Right renal pelvis (tissue), 4 donors: Measurements from ENCODE around the gene RPP30. TPM values are rescaled to one million over a fixed set of nuclear protein-coding genes. Genes with fewer than 3 reads are reported as not detected.
A peak's percentile ranks its signal among the peaks of the same experiment; 100 is the strongest.

Source experiments
- DNase-seq, 4 donors: peaks; one replicate each; pipeline ENCODE4 v3.0.0-alpha.2; 2013; ENCODE audit warnings: low read depth in 4 of 4, low spot score in 3 of 4, missing footprints in 1 of 4
- polyA plus RNA-seq, 4 donors: library from polyadenylated mRNA; unstranded; fragments of 120-200 nt; gene quantifications; one replicate each; pipeline ENCODE4 v1.2.1, GENCODE V29; 2013; ENCODE audit not compliant: insufficient read length in 4 of 4

Gene RPP30
- polyA plus RNA-seq, 4 donors = 58.5 to 65.9 (median 60.9) TPM

DNA sequence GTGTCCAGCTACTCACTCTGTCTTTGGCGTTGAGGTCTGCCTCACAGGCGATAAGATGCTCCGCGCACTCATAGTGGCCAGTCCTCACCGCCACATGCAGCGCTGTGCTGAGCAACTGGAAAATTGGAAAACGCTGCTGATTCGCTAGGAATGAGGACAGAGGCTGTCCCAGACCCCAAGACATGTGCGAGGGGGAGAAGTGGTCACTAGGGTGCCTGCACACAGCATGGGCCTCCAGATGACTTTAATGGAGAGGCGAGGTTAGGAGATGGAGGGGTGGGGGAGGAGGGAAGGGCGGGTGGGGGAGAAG, 43.9 kb downstream of the RPP30 start:
- DNase-seq = no peak

DNA sequence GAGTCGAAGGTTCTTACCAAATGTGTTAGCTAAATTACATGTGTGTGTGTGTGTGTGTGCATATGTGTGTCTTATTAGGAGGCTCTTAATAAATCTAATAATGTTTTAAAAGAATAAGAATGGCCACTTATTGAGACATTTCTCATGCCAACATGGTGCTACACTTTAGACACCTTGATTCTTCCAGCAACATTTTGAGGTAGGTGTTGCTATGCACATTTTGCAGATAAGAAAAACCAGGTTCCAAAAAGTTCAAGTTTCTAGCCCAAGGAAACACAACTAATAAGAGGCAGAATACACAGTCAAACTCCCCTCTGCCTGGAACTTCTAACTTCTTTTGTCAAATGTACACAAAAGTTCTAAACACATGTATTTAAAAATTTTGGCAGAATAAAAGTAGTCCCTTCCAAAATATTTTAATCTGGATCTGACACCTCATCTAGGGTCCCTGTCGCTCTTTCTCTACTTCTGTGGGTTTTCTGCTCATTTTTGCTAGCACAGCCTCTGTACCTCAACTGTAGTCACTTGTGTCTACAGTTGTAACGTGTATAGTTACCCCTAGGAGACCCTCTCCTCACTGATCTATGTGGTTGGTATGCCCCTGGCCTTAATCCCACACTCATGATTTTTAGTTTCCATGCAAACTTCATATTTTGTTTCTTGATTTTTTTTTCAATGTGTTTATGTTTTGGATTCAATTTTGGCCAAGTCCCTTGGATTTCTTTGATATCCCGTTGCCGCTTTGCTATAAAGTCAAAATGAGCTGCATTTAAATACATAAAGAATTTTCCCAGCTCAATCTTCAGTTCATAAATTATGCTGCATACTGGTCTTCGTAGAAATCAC, 44.8 kb downstream of the RPP30 start:
- DNase-seq = no peak

DNA sequence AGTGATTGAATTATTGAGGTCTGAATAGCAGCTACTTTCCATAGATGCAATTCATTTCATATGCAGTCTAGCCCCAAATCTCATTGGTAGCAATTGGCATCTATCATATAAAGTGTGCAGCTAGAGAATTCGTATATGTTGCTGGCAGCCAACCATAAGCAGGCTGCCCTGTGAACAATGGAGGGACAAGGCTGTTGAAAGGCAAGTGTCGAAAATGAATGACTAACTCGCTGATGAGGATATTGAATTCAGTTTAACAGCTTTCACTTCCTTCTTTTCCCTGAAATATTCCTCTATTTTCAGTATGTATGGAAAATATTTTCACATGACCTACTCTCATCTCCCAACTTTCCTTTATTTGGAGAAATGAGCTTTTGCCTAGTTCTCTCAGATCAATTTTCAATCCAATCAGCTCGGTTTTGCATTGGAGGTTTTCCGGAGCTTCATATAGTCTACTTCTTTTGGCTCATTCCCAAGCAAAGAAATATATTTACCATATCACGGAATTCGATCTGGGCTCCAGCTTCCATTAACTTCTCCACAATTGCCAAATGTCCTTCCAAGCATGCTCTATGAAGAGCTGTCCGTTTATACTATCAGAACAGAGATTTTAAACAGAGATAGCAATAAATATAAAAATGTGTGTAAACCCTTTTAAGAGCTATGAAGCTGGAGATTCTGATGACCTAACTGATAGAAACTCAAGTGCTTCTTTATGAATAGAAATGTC, 45.6 kb downstream of the RPP30 start:
- no peak for DNase-seq

DNA sequence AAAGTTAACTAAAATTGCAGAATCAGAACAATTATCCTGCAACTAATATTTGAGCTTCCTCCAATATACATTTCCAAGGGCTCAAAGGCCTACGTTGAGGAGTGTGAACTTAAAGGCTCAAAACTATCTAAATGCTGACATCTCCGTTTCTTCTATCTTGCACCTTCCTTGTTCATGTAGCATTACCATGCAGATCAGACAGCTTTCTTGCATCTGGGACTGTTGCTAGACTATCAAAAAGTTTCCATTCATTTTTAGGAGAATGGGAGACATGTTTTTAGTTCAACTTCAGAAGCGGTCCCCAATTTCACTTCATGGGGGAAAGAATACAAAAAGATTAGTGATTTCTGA, 46.2 kb downstream of the RPP30 start:
- DNase-seq = no peak

DNA sequence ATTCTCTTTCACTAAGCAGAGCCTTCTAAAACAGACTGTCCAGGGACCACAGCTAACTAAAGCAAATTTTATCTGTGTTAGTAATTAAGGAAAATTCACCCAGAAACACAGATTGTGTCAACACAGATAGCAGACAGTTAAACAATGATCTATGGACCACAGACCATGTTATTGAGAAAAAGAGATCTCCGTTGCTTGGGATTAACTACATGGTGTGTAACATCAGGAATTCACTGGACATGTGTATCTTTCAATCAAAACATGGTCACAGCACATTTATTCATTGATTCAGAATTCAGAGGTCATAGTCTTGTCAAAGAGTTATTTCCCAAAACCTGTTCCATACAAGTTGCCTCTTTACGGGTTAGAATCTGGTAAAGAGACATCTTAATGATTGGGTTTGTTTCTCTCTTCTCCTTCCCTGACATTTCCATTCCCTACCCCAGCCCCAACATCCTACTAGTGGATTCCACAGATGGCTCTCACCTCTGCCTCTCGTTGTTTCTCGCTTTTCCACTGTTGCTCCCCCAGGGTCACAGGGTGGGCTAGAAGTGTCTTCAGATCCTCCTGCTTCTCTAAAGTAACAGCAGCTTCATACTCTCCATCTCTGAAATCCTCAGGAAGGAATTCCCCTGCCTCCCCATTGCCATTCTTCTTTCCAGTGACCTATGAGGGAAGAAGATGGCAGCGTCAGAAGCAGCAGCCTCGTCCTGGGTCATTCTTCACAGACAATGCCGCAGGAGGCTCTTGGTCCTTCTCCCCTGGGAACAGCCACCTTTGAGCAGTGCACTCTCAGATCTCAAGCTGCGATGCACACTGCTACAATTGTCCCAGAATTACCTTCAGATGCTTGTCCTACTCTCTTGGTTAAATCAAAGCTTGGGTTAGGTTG, 48.2 kb downstream of the RPP30 start:
- DNase-seq = no peak

DNA sequence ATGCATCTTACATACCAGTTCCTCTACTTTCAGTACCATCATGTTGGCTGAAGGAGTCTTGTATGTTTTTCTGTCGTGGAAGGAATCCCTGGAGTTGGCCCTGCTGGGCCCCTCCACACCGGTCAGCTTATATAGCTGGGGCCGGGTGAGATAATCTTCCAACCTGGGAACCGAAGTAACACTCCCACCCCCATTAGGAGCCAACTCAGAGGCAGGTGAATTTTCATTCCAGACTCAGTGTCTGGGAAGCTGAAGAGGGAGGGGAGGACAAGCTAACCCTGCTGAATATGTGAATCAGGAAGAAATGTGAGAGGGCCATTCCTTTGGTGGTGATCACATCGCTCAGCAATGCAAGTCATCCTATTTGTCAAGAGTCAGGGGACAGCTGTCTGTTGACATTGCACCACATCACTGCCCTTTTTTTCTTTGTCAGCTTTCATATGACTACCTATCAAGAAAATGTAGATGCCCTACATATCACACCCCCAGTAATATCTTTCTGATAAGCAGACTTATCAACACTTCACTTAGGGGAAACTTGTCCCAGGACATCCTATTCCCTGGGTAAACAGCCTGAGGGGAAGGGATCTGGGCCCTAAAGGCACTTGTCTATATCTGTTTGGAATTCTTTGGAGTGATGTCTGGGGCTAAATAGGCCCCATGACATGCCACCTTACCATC, 49.4 kb downstream of the RPP30 start, which contains the start of gene ANKRD1:
TSS of gene ANKRD1 (minus strand) at position 102 of the 681 bp plus-strand sequence. CDS start at position 42, 60 bp downstream.
- peak in 1 of 4 donors; percentile 17 for DNase-seq

DNA sequence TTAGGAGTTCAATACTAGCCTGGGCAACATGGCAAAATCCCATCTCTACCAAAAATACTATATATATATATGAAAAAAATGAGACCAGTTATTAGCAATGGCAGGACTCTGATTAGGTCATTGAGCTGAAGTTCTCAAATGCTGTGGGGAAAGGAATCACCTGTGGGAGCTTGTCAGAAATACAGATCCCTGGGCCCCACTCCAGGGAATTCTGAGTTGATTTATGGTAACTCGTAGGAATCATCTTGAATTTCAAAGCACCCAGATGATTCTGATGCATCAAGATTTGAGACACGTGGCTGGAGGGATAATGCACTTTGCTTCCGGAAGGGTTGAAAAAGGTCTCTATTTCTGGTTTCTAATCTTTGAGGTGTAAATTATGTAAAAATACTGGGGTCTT, 50.1 kb downstream of the RPP30 start:
- DNase-seq = no peak

DNA sequence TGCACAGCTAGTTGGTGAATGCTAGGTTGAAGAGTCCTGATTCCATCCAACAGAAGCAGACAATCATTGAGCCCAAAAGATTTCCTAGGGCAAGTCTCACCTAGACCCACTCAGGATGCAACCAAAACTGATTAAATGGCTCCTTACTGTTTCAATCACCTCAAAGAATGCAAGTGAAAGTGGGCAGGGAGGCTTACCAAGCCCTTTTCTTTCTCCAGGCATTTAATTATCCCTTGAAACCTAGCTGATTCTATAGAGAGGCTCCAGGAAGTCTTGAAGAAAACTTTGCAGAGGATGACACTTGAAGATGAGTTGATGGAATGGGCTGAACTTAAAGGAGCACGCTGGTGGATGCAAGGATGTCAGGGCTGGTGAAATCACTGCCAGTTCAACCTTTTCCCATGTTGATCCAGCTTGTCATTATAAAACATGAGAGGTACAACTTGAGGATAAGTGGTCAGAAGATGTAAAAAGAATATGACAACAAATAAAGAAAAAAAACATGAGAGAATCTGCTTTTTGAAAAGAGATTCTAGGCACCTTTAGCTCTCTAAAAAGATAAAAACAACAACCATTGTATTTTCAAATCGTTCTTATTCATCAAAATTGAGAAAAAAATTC, 51.4 kb downstream of the RPP30 start:
- no peak for DNase-seq

DNA sequence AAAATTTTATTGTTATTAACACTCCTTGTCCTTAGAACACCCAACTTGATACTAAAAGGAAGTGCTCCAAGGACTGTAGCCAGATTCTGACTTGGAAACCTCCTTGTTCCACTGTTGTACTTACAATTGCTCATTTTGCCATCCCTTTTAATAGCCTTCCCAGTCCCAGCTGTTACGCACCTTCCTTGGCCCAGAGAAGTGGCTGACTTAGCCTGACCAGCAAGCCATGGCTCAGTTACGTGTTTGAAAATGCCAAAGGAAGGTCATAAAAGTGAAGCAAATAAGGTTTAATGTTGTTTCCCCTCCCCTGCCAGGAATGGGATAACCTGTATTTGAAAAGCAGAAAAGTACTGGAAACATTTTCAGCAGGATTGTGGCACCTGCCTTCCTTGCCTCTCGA, 52.8 kb downstream of the RPP30 start:
- DNase-seq = no peak

DNA sequence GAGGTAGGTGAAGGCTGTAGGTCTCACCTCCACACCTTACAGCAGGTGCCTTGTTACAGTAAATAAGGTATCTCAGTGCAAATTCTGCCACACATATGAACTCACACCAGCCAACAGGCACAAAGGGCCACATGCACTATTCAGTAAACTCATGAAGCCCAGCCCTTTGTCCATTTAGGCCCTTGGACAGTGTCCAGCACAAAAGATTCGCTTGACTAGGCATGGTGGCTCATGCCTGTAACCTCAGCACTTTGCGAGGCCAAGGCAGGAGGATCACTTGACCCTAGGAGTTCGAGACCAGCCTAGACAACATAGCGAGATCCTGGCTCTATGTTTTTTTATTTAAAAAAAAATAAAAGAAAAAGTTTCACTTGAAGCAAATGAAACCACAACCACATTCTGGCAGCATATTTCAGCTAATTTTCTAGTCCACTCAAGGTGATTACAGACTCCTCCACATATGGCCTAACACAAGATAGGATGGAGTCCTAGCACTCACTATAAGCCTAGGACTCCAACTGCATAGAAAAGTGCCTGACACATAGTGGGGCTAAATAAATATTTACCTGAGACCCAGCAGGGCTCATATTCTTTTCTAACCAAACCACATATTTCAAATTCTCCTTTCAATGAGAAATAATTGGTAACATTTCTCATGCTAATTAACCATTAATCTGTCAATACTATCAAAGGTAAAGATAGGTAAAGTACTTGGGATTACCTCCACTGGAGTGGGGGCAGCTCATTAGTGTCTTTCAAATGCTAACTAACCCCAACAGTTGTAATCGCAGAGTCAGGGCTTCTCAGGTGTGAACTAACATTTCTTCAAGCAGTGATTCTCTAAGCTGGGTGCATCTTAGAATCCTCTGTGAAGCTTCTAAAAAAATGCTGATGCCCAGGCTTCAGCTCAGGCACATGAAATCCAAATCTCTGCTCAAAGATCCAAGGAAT, 53.6 kb downstream of the RPP30 start:
- no peak for DNase-seq

DNA sequence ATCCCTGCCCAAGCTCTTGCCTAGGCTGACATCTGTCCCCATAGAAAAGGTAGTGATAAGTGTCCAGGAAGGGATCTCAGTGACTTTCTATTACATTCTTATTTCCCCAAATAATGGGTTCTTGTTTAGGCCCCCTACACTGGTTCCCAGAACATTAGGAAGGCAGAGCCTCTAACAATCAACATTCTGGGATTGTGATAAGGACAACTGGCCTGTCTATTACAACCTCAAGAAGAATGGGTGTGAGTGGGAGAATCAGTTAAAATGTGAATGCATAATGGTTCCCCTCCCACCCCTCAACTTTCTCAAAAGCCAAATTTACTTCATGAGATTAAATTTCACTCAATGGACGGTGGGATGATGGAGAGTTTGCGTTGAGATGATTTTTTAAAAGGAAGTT, 55.5 kb downstream of the RPP30 start:
- no peak for DNase-seq

DNA sequence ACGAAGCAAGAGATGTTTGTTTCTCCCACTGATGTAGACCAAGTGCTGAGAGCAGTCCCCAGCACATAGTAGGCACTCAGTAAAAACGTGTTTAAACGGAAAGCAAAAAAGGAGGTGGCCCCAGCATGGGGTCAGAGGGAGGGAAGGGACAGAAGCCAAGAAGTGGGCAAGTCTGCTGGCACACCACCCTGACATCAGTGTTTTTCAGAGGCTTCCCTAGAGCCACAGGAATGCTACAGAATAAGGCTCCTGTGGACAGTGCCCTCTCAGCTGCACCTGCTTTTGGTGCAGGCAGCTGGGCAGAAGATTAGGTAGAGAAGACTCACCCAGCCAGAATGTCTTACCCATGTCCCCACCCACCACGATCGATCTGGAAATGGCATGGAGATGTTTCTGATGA, 57.4 kb downstream of the RPP30 start:
- DNase-seq = no peak

DNA sequence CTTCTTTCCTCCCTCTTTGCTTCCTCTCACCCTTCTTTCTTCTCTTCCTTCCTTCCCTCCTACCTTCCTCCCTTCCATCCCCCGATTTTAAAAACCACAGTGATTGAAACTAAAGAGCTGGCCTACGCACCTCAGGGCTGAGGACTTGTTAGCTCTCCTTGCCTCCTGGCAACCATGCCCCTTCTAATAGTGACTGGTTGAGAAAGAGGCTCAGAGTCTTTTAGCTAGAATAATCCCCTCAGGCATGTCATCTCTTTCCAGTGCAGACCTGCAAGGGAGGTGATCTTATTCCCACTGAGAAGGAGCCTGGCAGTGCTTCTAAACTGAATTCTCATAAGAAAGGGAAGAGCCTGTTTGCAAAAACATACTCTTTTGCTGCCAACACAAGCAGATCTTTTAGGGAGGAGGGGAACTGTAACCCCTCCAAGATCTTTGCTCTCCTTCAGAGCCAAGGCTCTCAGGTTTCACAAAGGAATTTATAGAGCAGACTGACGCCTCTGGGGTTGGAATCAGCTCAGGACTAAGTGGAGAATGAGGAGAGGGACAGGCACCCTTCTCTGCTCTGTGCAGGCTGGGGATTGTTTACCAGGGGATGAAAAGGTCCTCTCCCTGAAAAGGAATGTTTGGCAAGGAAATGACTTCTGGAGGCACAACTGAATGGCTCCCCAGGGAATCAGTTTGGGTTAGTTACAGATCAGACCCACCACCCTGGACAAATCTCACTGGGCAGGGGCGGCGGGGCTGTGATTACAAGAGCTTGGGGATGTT, 58.5 kb downstream of the RPP30 start:
- peak in 2 of 4 donors; percentile 23 to 41 for DNase-seq

DNA sequence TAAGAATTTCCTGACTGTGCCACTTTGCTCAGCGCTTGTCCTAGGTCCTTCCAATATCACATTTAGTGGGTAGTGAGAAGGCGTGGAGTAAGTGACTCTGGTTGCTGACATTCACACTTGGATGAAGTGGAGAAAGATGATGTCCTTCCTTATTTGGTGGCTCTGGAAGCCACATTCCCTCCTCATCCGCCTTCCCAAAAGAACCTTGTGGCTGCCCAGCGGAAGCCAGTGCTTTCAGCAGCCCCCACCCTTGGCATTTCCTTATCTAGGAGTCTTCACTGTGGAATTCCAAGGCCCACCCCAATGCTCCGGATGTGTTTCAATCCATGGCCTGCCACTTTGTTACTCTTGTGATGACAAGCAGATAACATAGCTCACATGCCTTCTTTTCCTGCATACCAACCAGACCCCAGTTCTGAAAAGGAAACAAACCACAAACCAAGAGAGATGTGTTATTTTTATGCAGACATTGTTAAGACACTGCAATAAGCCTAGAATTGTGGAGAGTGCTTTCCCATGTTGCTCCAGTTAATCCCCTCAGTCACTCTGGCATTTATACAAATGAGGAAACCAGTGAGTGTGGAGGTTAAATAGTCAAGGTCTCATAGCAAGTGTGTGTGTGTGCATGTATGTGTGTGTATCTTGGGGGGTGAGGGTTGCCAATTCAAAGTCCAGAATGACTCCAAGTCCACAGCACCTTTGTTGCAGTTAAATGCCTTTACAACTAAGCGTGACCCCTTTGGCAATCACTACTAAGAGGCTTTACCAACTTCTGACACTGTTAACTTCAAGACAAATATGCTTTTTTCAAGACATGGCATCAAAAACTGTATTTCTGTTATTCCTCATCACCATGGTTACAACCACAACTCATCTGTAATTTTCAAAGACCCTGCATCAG, 59.4 kb downstream of the RPP30 start:
- DNase-seq = peak in 2 of 4 donors; percentile 23 to 31

DNA sequence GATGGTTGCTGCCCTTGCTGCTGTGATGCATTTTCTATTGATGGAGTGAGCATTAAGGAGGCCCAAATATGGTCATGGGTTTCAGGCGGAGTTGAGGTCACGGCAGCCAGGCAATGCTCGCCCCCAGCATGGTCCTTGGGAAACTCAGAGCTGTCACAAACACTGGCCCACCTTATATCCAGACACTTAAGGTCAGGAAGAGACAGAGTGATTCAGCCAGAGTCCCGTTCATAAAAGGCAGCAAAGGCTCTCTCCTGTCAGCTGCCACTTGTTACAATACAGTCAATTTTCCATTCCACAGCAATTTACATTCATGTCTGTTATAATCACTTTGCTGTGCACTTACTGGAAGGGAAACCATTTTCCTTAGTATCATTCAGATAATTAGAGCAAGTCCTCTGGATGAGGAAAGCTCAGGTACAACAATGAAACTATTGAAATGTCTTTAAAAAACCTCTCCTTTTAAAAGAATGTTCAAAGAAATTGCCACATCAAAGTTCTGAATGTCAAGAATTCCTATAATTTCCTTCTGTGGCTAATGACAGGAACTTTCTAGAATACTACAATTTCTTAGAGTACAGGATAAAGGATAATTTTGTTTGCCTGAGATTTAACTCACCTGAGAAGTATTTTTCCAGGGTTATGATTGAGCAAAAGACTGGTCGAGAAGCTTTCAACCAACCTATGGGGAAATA, 64.0 kb downstream of the RPP30 start:
- no peak for DNase-seq

DNA sequence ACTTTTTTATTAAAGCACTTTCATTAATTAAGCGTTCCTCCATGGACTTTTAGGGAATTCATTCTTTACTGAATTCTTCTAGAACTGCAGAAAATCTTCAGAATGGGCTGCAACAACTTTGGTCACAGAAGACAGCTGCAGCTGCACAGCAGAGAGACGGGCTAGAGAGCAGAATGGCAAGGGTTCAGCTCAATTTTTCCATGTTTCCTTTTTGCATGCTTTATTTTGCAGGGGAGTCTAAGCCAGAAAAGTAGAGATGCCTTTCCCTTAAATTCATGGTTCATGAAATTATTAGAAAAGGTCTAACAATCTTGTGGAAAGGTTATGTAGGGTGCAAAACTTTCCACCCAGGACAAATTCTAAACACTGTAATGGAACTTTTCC, 64.5 kb downstream of the RPP30 start:
- DNase-seq = no peak
